Eye (tissue), 1 donor: ENCODE measurements around the gene HSPA1B.
"Not testable (repeated sequence)": the region's sequence is repeated elsewhere in the genome, so short reads cannot be mapped to it uniquely, and the experiment has no call there.

Experiments used
- DNase-seq: peaks from one replicate; pipeline ENCODE4 v3.0.0-alpha.2; 2015

Gene HSPA1B

DNA sequence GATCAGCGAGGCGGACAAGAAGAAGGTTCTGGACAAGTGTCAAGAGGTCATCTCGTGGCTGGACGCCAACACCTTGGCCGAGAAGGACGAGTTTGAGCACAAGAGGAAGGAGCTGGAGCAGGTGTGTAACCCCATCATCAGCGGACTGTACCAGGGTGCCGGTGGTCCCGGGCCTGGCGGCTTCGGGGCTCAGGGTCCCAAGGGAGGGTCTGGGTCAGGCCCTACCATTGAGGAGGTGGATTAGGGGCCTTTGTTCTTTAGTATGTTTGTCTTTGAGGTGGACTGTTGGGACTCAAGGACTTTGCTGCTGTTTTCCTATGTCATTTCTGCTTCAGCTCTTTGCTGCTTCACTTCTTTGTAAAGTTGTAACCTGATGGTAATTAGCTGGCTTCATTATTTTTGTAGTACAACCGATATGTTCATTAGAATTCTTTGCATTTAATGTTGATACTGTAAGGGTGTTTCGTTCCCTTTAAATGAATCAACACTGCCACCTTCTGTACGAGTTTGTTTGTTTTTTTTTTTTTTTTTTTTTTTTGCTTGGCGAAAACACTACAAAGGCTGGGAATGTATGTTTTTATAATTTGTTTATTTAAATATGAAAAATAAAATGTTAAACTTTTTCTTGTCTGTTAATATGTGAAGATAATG, 2.2 kb downstream of the HSPA1B start:
- DNase-seq: peak; percentile 89

DNA sequence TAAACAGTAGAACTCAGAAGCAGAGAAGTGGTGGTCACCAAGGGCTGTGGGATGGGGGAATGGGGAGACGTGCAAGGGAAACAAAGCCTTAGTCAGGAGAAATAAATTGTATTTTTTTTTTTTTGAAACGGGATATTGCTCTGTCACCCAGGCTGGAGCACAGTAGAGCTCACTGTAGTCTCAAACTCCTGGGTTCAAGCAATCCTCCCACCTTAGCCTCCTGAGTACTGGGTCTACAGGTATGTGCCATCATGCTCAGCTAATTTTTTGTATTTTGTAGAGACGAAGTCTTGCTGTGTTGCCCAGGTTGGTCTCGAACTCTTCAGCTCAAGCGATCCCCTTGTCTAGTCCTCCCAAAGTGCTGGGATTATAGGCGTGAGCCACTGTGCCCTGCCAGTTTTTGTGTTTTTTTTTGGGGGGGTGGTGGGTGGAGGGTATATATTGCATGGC, 3.4 kb downstream of the HSPA1B start:
- peak; percentile 21 for DNase-seq

DNA sequence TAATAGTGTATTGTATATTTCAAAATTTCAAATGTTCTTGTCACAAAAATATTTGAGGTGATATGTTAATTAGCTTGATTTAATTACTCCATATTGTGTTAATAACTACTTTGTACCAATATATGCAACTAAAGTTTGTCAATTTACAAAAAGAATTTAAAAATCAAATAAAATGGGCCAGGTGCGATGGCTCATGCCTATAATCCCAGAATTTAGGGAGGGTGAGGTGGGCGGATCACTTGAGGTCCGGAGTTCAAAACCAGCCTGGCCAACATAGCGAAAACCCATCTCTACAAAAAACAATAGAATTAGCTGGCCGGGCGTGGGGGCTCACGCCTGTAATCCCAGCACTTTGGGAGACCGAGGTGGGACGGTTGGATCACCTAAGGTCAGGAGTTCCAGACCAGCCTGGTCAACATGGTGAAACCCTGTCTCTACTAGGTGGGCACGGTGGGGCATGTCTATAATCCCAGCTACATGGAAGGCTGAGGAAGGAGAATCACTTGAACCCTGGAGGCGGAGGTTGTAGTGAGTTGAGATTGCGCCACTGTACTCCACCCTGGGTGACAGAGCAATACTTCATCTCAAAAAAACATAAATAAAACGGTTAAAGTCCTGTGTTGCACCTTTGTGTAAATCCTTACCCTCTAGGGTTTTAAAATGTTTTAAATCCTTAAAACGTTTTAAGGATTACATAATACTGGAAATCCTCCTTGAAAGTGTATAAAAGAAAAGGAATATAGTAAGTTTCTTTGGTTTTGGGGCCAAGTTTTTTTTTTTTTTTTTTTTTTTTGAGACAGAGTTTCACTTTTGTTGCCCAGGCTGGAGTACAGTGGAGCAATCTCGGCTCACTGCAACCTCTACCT, 4.0 kb downstream of the HSPA1B start:
- no peak for DNase-seq

DNA sequence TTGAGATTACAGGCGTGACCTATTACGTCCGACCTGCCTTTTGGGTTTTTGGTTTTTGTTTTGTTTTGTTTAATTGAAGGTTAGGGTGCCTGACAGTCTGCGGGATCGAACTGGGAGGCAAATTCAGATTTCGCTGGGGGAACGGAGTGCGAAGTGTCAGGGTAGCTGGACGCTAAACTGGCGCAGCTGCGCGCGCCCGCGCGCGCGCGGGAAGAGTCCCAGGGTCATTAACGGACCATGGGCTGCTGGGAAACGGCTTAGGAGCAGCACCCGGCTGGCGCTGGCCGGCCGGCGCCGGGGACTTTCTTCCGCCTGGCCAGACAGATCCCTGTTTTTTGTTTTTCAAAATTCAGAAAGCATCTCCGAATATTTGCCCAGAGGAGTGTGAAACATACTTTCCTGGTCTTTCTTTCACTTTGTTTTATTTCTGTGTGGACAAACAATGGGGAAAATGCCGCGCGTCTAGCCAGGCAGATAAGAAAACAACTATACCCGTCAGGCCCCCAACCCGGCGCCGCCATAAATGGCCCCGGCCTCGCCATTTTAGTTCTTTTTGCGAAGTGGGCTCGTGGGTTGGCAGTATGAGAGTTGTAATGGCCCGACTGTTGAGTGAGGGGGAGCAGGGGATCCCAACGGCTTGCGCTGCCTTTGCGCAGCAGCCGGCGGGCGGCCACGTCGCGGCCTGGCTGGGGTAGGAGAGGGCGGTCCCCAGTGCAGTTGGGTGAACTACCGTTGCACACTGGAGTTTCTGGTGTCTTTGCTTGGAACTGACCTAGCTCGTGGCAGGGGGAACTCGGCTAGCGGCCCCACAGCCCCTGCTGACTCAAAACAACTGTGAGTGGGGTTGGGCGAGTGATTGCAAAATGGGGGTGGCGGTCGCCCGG, 7.1 kb downstream of the HSPA1B start:
- peak; percentile 96 for DNase-seq

DNA sequence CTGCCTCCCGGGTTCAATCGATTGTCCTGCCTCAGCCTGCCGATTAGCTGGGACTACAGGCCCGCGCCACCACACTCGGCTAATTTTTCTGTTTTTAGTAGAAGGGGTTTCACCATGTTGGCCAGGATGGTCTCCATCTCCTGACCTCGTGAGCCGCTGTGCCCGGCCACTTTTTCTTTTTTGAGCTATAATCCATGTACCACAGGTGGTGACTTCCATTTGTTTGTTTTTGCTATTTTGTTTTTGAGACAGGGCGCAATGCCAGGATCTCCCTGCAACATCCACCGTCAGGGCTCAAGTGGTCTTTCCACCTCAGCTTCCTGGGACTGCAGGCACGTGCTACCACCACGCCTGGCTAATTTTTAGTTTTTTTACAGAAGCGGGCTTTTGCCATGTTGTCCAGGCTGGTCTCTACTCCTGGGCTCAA, 8.5 kb downstream of the HSPA1B start:
- peak; percentile 25 for DNase-seq

DNA sequence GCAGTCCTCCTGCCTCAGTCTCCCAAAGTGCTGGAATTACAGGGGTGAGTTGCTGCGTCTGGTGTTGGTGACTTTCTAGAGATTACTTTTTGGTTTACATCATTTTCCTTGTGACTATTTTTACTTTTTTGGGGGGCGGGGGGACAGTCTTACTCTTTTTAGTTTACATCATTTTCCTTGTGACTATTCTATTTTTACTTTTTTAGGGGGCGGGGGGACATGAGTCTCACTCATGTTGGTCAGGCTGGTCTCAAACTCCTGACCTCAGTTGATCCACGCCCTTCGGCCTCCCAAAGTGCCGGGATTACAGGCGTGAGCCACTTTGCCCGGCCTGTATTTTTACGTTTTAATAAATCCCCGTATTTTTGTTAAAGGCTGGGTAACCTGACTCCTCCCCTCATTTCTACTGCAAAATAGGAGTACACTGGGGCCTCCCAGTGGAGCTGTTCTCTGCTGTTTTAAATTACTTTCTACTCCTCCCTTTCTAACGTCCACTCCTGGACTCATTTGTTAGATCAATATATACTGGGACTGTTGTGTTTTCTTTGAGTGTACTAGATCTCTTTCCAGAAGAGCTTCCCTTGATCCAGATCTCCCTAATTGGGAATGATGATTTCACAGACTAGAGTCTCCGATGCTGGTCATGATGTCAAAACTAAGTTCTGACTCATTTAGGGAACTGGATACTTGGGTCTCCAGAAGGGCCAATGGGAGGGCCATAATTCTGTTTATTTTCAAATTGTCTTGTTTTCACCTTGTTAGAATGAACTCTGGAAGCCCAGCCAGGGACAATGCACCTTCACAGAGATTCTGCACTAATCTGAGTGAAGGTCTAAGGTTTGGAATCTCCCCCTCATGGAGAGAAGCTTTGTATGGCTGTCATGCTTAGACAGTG, 9.2 kb downstream of the HSPA1B start:
- no peak for DNase-seq

DNA sequence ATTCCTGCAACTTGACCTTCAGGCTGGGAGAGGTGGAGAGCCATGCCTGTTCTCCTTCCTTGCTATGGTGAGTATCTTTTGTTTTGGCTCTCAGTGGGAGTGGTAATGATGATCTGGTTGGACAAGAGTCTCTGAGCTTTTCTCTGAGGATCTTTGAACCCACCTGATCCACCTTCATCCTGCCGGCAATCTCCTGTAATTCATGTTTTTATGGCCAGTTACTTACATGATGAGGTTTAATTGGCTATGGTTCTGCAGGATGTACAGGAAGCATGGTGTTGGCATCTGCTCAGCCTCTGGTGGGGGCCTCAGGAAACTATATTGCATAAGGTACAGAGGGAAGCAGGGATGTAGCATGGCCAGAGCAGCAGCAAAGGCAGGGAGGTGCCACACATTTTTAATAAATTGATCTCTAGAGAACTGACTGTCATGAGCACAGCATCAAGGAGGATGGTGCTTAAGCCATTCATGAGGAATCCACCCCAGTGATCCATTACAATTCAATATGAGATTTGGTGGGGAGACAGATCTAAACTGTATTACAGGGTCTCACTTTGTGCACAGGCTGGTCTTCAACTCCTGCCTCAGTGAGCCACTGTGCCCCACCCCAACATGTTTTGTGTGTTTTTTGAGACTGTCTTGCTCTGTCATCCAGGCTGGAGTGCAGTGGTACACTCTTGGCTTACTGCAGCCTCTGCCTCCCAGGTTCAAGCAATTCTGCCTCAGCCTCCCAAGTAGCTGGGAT, 10.0 kb downstream of the HSPA1B start:
- no peak for DNase-seq

DNA sequence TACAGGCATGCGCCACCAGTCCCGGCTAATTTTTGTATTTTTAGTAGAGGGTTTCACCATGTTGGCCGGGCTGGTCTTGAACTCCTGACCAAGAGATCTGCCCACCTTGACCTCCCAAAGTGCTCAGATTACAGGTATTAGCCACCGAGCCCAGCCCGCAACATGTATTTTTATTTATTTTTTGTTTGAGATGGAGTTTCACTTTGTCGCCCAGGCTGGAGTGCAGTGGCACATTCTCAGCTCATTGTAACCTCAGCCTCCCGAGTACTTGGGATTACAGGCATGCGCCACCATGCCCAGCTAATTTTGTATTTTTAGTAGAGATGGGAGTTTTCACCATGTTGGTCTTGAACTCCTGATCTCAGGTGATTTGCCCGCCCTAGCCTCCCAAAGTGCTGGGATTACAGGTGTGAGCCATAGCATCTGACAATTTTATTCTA, 10.6 kb downstream of the HSPA1B start:
- DNase-seq: not testable (repeated sequence)

DNA sequence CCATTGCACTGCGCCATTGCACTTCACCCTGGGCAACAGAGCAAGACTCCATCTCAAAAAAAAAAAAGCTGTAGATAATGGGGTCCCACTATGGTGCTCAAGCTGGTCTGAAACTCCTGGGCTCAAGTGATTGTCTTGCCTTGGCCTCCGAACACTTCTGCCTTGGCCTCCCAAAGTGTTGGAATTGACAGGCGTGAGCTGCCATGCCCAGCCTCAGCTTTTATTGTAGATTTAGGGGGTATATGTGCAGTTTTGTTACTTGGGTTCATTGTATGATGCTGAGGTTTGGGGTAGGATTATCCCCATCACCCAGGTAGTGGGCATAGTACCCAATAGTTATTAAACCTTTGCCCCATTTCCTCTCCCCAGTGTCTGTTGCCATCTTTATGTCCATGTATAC, 11.4 kb downstream of the HSPA1B start:
- DNase-seq: no peak

DNA sequence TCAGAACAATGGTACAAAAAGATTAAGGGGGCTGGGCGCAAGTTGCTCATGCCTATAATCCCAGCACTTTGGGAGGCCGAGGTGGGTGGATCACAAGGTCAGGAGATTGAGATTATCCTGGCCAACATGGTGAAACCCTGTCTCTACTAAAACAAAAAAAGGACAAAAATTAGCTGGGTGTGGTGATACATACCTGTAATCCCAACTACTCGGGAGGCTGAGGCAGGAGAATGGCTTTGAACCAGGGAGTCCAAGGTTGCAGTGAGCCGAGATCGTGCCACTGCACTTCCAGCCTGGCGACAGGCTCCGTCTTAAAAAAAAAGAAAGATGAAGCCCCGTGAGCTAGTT, 12.2 kb downstream of the HSPA1B start:
- DNase-seq: not testable (repeated sequence)

DNA sequence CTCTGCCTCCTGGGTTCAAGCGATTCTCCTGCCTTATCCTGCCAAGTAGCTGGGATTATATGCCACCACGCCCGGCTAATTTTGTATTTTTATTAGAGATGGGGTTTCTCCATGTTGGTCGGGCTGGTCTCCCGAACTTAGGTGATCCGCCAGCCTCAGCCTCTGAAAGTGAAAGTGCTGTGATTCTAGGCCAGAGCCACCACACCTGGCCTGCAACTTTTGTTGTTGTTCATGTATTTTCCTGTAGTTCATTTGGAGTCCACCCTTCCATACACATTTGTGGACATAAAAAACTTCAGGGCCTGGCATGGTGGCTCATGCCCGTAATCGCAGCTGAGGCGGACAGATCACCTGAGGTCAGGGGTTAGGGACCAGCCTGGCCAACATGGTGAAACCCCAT, 14.5 kb downstream of the HSPA1B start:
- no peak for DNase-seq

DNA sequence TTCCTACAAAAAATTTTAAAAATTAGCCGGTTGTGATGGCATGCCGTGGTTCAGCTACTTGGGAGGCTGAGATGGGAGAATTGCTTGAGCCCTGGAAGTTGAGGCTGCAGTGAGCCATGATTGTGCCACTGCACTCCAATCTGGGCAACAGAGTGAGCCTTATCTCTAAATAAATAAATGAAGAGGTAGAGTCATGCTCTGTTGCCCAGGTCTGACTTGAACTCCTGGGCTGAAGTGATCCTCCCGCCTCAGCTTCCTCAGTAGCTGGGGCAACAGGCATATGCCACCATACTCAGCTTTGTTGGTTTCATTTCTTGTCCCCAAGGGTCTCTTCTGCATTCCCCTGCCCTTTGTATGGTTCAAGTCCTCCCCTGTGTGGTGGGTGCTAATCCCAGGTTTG, 17.0 kb downstream of the HSPA1B start:
- DNase-seq: no peak

DNA sequence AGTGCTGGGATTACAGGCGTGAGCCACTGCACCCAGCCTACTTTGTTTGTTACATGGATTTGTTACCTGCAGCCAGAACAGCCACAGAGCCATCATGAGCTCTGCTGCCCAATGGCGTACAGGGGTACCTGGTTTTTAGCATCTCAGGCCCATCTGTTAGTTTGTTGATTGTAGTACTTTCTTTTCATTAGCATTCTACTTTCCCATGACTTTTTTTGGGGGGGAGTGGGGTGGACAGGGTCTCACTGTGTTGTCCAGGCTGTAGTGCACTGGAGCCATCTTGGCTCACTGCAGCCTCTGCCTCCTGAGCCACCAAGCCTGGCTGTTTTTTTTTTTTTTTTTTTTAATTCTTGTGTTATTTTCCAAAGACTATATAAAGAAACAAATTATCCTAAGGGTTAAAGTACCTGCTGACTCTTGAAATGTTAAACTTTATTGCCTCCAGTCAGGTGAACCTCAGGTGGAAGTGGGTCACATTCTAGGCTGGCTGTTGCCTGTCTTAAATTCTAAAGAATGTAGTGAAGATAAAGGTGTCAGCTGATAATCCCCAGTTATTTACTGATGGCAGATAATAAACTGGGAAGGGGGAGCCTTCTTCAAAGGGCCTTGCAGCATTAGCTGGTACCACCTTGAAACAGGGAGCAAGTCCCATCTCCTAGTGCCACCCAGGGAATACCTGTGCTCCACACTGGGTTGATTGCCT, 19.9 kb downstream of the HSPA1B start:
- DNase-seq: no peak

DNA sequence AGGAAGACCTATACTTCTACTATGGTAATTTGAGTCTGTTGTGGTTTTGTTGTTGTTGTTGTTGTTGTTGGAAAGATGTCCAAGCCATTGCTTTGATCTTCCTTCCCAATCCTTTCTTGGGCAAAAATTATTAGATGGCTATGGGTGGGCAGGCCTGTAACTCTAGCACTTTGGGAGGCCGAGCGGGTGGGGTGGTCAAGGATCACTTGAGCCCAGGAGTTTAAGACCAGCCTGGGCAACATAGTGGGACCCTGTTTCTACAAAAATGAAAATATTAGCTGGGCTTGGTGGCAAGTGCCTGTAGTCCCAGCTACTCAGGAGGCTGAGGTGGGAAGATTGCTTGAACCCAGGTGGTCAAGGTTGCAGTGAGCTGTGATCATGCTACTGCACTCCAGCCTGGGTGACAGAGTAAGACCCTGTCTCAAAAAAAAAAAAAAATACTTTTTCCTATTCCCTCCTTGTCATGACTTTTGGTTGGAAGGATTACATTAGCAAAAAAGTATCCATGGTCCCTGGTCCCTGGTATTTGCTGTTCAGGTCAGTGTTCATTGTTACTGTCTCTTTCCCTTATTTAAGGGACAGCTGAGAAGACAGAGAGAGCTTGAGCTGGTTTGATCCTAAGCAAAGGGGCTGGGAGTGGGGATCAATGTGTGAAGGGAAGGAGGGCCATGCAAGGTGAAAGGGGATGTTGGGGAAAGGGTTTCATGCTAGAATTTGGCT, 23.4 kb downstream of the HSPA1B start:
- DNase-seq: no peak

DNA sequence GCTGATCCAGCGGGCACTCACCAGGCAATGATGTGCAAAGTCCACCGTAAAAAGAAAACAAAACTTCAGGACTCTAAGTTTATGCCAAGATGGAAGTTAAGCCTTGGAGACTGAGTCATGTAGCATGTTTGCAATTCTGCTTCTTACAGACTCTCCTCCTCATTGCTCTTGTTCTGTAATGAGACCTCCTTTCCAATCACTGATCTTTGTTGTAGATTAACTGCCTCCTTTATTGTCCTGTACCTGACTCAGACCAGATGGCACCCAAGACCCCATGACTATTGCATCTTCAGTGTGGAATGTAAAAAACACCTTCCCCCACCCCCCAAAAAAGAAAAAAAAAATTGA, 23.9 kb downstream of the HSPA1B start:
- no peak for DNase-seq

DNA sequence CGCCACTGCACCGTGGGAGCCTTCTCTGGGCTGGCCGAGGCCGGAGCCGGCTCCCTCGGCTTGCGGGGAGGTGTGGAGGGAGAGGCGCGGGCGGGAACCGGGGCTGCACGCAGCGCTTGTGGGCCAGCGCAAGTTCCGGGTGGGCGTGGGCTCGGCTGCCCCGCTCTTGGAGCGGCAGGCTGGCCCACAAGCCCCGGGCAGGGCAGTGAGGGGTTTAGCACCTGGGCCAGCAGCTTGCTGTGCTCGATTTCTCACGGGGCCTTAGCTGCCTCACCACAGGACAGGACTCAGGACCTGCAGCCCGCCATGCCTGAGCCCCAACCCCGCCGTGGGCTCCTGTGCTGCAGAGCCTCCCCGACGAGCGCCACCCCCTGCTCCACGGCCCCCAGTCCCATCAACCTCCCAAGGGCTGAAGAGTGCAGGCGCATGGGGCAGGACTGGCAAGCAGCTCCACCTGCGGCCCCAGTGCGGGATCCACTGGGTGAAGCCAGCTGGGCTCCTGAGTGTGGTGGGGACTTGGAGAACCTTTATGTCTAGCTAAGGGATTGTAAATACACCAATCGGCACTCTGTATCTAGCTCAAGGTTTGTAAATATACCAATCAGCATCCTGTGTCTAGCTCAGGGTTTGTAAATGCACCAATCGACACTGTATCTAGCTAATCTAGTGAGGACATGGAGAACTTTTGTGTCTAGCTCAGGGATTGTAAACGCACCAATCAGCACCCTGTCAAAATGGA, 24.6 kb downstream of the HSPA1B start:
- DNase-seq: not testable (repeated sequence)

DNA sequence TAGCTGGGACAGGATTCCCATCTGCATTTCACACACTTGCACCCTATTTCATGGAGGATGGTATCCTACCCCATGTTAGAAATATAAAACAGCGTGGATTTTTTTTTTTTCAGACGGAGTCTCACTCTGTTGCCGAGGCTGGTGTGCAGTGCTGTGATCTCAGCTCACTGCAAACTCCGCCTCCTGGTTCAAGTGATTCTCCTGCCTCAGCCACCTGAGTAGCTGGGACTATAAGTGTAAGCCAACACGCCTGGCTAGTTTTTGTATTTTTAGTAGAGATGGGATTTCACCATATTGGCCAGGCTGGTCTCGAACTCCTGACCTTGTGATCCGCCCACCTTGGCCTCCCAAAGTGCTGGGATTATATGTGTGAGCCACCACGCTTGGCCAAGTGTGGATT, 30.2 kb downstream of the HSPA1B start:
- DNase-seq: not testable (repeated sequence)

DNA sequence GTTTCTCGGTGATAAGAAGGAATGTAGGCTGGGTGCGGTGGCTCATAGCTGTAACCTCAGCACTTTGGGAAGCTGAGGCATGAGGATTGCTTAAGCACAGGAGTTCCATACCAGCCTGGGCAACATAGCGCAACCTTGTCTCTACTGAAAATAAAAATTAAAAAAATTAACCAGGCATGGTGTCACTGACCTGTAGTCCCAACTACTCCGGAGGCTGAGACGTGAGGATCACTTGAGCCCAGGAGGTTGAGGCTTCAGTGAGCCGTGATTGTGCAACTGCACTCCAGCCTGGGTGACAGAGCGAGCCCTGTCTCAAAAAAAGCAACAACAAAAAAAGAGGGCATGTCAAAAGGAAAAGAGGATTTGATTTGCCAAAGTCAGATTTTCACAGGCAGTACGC, 31.2 kb downstream of the HSPA1B start:
- DNase-seq: no peak

DNA sequence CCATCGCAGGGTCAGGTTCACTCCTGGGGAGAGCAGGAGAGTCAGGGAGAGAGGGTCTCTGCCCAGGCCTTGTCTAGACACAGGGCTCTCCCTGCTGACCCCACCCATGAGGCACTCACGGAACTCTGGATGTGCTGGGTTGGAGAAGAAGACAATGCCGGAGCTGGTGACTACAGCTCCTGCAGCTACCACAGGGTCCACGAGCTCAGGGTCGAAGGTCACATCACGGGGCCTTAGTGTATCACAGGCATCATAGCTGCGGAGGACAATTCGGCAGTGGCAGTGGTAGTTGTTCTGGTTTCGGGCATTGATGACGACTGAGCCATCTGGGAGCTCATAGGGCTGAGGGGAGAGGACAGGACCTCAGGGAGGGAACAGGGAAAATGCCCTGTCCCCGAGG, 32.4 kb downstream of the HSPA1B start:
- DNase-seq: no peak

DNA sequence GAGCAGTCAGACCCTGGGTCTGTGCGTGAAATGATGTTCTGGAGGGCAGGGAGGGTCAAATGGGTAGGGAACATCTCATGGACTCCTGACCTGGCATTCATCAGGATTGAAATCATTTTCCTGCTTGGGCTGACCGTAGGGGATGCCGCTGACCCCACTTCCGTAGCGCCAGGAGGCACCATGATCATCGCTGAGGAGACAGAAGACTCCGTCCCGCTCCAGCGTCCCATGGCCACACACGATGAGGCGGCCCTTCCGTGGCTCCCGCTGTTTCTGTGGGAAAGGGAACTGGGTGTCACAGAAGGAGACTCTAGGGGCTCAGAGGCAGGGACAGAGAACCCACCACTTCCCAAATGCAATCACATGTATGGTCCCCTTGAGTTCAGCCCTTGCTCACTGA, 32.8 kb downstream of the HSPA1B start:
- DNase-seq: no peak
